MM.1S (cell line): Measurements from ENCODE around the gene OR2F1.

Source experiments
- DNase-seq: peaks from one replicate; pipeline ENCODE4 v3.0.0-alpha.2; 2015
- H2AFZ ChIP-seq: fragments of 300-600 bp; sonication (generic); 2 replicates; pipeline ENCODE4 v1.6.0; 2016; ENCODE audit warnings: antibody characterized with exemption, low read length
- H3F3A ChIP-seq: fragments of 300-600 bp; sonication (generic); 2 replicates; pipeline ENCODE4 v1.6.1; 2016; ENCODE audit warnings: mild to moderate bottlenecking, antibody characterized with exemption, low read length, moderate library complexity, mixed read lengths; ENCODE audit not compliant: insufficient read depth
- H3K27ac ChIP-seq: fragments of 300-600 bp; sonication (generic); 2 replicates; pipeline ENCODE4 v1.5.1; 2016; ENCODE audit warnings: mild to moderate bottlenecking, low read length
- H3K27me3 ChIP-seq: fragments of 300-600 bp; sonication (generic); replicated peaks from 2 replicates; pipeline ENCODE4 v1.6.0; 2016; ENCODE audit warnings: low read length; ENCODE audit not compliant: insufficient read depth
- H3K36me3 ChIP-seq: fragments of 300-600 bp; sonication (generic); replicated peaks from 2 replicates; pipeline ENCODE4 v1.6.1; 2016; ENCODE audit warnings: mild to moderate bottlenecking, low read length, mixed read lengths; ENCODE audit not compliant: insufficient read depth
- H3K4me1 ChIP-seq: fragments of 300-600 bp; sonication (generic); 2 replicates; pipeline ENCODE4 v1.6.1; 2016; ENCODE audit warnings: low read length, mixed read lengths
- H3K4me2 ChIP-seq: fragments of 300-600 bp; sonication (generic); 2 replicates; pipeline ENCODE4 v1.6.0; 2016; ENCODE audit warnings: low read depth, low read length
- H3K4me3 ChIP-seq: fragments of 300-600 bp; sonication (generic); 2 replicates; pipeline ENCODE4 v1.5.1; 2016; ENCODE audit warnings: low read length, mixed read lengths
- H3K79me2 ChIP-seq: fragments of 300-600 bp; sonication (generic); 2 replicates; pipeline ENCODE4 v1.6.1; 2016; ENCODE audit warnings: mixed run types, low read length, mixed read lengths
- H3K9ac ChIP-seq: fragments of 300-600 bp; sonication (generic); 2 replicates; pipeline ENCODE4 v1.6.1; 2016; ENCODE audit warnings: low read length, mixed read lengths
- H3K9me2 ChIP-seq: fragments of 300-600 bp; sonication (generic); replicated peaks from 2 replicates; pipeline ENCODE4 v1.6.1; 2016; ENCODE audit warnings: mild to moderate bottlenecking, low read length, mixed read lengths; ENCODE audit not compliant: insufficient read depth
- H3K9me3 ChIP-seq: fragments of 300-600 bp; sonication (generic); replicated peaks from 2 replicates; pipeline ENCODE4 v1.6.1; 2016; ENCODE audit warnings: mild to moderate bottlenecking, low read length, mixed read lengths; ENCODE audit not compliant: insufficient read depth
- H4K20me1 ChIP-seq: fragments of 300-600 bp; sonication (generic); 2 replicates; pipeline ENCODE4 v1.6.1; 2016; ENCODE audit warnings: mild to moderate bottlenecking, low read length, moderate library complexity, mixed read lengths; ENCODE audit not compliant: insufficient read depth
- CTCF ChIP-seq: fragments of 300-600 bp; sonication (generic); IDR thresholded peaks from 2 replicates; pipeline ENCODE4 v1.5.1; 2016; ENCODE audit warnings: antibody characterized with exemption, low read length, mixed read lengths
- EZH2 ChIP-seq: fragments of 300-600 bp; sonication (generic); optimal IDR thresholded peaks from 2 replicates; pipeline ENCODE3; 2017; ENCODE audit warnings: low read depth, mild to moderate bottlenecking, antibody characterized with exemption, low read length, mixed read lengths
- EZH2phosphoT487 ChIP-seq: fragments of 300-600 bp; sonication (generic); IDR thresholded peaks from 2 replicates; pipeline ENCODE4 v1.6.1; 2018; ENCODE audit warnings: antibody characterized with exemption, low read length

The OR2F1 gene

DNA sequence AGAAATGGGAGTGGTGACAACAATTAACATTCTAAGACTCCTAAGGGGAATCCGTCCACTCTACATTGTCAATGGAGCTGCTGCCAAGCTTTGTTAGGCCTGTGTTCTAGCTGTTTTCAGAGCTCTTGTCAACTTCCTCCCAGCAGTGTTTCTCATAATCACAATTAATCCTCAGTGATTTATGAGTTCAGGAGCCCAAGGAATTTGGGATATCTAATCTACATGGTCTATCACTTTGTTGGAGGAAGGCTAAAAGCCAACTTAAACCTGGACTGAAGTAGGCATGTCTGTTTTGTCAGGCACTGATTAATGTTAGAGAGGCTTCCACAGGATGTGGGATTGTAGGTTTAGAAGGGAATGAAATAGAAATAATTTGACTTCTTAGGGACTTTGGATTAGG lies 29.8 kb upstream of the OR2F1 start:
- Histone ChIP-seq H3K27ac (no peak overlapping the region), H3F3A (no peaks in the 10 kb centered on the region), H3K4me1 (no peaks in the 10 kb centered on the region), H3K9me2 (no peaks in the 10 kb centered on the region), H3K79me2 (no peaks in the 10 kb centered on the region), H3K4me3 (no peak overlapping the region), H3K9me3 (no peaks in the 10 kb centered on the region), H3K27me3 (no peaks in the 10 kb centered on the region), H2AFZ (no peak overlapping the region), H3K9ac (no peak overlapping the region), H3K4me2 (no peak overlapping the region), H4K20me1 (no peaks in the 10 kb centered on the region), H3K36me3 (no peaks in the 10 kb centered on the region)
- no peak for TF ChIP-seq EZH2
- TF ChIP-seq EZH2phosphoT487, result no peak
- TF ChIP-seq CTCF, result no peak
- DNase-seq, result no peak

- Histone ChIP-seq H2AFZ (no peak overlapping the region), H3K4me1 (no peaks in the 10 kb centered on the region)
- no peak for DNase-seq
Measured at GRCh38 chr7:143929224-143929920, 25.3 kb upstream of the OR2F1 start.

GRCh38 chr7:143931739-143932138 lies 22.9 kb upstream of the OR2F1 start:
- no peak overlapping the region for H3K4me3 ChIP-seq

More at GRCh38 chr7:143929224-143929920, 25.3 kb upstream of the OR2F1 start:
- H3K9me3 ChIP-seq, result no peaks in the 10 kb centered on the region
- H3K27ac ChIP-seq, result no peak overlapping the region
- H3K4me3 ChIP-seq, result no peak overlapping the region
- no peak overlapping the region for H3K9ac ChIP-seq
- H3K9me2 ChIP-seq, result no peaks in the 10 kb centered on the region
- H3K79me2 ChIP-seq, result no peaks in the 10 kb centered on the region
- H3K4me2 ChIP-seq, result no peak overlapping the region
- no peak for TF ChIP-seq CTCF
- TF ChIP-seq EZH2, result no peak
- no peak for TF ChIP-seq EZH2phosphoT487
- H3K36me3 ChIP-seq, result no peaks in the 10 kb centered on the region
- no peaks in the 10 kb centered on the region for H3F3A ChIP-seq
- H4K20me1 ChIP-seq, result no peaks in the 10 kb centered on the region
- no peaks in the 10 kb centered on the region for H3K27me3 ChIP-seq

More at GRCh38 chr7:143931739-143932138, 22.9 kb upstream of the OR2F1 start:
- H2AFZ ChIP-seq, result no peak overlapping the region
- no peaks in the 10 kb centered on the region for H3K79me2 ChIP-seq
- no peaks in the 10 kb centered on the region for H3K27me3 ChIP-seq
- H3K4me1 ChIP-seq, result no peaks in the 10 kb centered on the region
- H4K20me1 ChIP-seq, result no peaks in the 10 kb centered on the region
- no peak overlapping the region for H3K4me2 ChIP-seq
- TF ChIP-seq CTCF (no peak), EZH2phosphoT487 (no peak), EZH2 (no peak)
- H3K9ac ChIP-seq, result no peak overlapping the region
- no peaks in the 10 kb centered on the region for H3K9me3 ChIP-seq
- no peaks in the 10 kb centered on the region for H3F3A ChIP-seq
- DNase-seq, result peak; percentile 39
- H3K27ac ChIP-seq, result no peak overlapping the region
- H3K9me2 ChIP-seq, result no peaks in the 10 kb centered on the region
- no peaks in the 10 kb centered on the region for H3K36me3 ChIP-seq
